GM23248 (cell line): ENCODE data around the gene NHLRC2. TPM values are rescaled to one million over a fixed set of nuclear protein-coding genes. Genes with fewer than 3 reads are reported as not detected.

Experiments used
- DNase-seq: peaks from one replicate; pipeline ENCODE4 v3.0.0-alpha.2; 2015
- H2AFZ ChIP-seq: fragments of 200-600 bp; sonication (generic); 2 replicates; pipeline ENCODE4 v1.6.1; 2016; ENCODE audit warnings: antibody characterized with exemption
- H3F3A ChIP-seq: fragments of 200-600 bp; sonication (generic); 2 replicates; pipeline ENCODE4 v1.6.1; 2016; ENCODE audit warnings: mild to moderate bottlenecking, antibody characterized with exemption, mixed run types; ENCODE audit not compliant: insufficient read depth
- H3K27ac ChIP-seq: fragments of 200-600 bp; sonication (generic); 2 replicates; pipeline ENCODE4 v1.5.1; 2016; ENCODE audit warnings: mild to moderate bottlenecking
- H3K27me3 ChIP-seq: fragments of 200-600 bp; sonication (generic); replicated peaks from 2 replicates; pipeline ENCODE4 v1.6.1; 2016; ENCODE audit warnings: mild to moderate bottlenecking; ENCODE audit not compliant: insufficient read depth
- H3K36me3 ChIP-seq: fragments of 200-600 bp; sonication (generic); 2 replicates; pipeline ENCODE4 v1.6.1; 2016; ENCODE audit warnings: low read depth, mild to moderate bottlenecking
- H3K4me1 ChIP-seq: fragments of 200-600 bp; sonication (generic); 2 replicates; pipeline ENCODE4 v1.6.1; 2016; ENCODE audit warnings: mild to moderate bottlenecking; ENCODE audit not compliant: insufficient read depth
- H3K4me2 ChIP-seq: fragments of 200-600 bp; sonication (generic); one replicate; pipeline ENCODE4 v1.6.1; 2016; ENCODE audit warnings: mild to moderate bottlenecking; ENCODE audit not compliant: unreplicated experiment
- H3K4me3 ChIP-seq: fragments of 200-600 bp; sonication (generic); 2 replicates; pipeline ENCODE4 v1.5.1; 2016; ENCODE audit warnings: mild to moderate bottlenecking
- H3K79me2 ChIP-seq: fragments of 200-600 bp; sonication (generic); 2 replicates; pipeline ENCODE4 v1.6.1; 2016; ENCODE audit warnings: mild to moderate bottlenecking; ENCODE audit not compliant: insufficient read depth
- H3K9ac ChIP-seq: fragments of 200-600 bp; sonication (generic); 2 replicates; pipeline ENCODE4 v1.6.1; 2016; ENCODE audit warnings: mild to moderate bottlenecking
- H3K9me2 ChIP-seq: fragments of 200-600 bp; sonication (generic); 2 replicates; pipeline ENCODE4 v1.6.1; 2016; ENCODE audit warnings: mixed run types, mild to moderate bottlenecking, moderate library complexity; ENCODE audit not compliant: insufficient read depth
- H3K9me3 ChIP-seq: fragments of 200-600 bp; sonication (generic); one replicate; pipeline ENCODE4 v1.6.1; 2017; ENCODE audit warnings: low read depth
- H4K20me1 ChIP-seq: fragments of 200-600 bp; sonication (generic); 2 replicates; pipeline ENCODE4 v1.6.0; 2016; ENCODE audit not compliant: insufficient read depth
- EZH2 ChIP-seq: fragments of 200-600 bp; sonication (generic); IDR thresholded peaks from 2 replicates; pipeline ENCODE4 v1.6.1; 2018; ENCODE audit warnings: antibody characterized with exemption, mild to moderate bottlenecking; ENCODE audit not compliant: insufficient read depth, poor library complexity, severe bottlenecking
- EZH2phosphoT487 ChIP-seq: fragments of 200-600 bp; sonication (generic); IDR thresholded peaks from 2 replicates; pipeline ENCODE4 v1.6.1; 2018; ENCODE audit warnings: antibody characterized with exemption, moderate library complexity, mild to moderate bottlenecking, low read depth; ENCODE audit not compliant: insufficient read depth
- WGBS, 2 experiments: methylation state at CpG; one replicate each; pipeline ENCODE4 v1.1.6; 2015 to 2017; ENCODE audit warnings: low lambda C conversion rate in 2 of 2, low coverage in 1 of 2; ENCODE audit errors: missing lambda C conversion rate in 2 of 2; 5-methylcytosine and 5-hydroxymethylcytosine counted together
- in situ Hi-C: fragments of 300-500 bp; cut with MboI; formaldehyde crosslinking; loops from 2 replicates; pipeline ENCODE4 v1.15.0; 2020
- polyA plus RNA-seq: library from polyadenylated mRNA; unstranded; fragments of >200 nt; fragmentation: Nextera tagmentation; extraction: Ambion mirVana; gene quantifications from 2 replicates; pipeline ENCODE4 v1.2.1, GENCODE V29; 2016
- total RNA-seq: library from RNA; depleted of rRNA; stranded (reverse); fragments of >200 nt; shearing (Covaris generic); gene quantifications from 2 replicates; pipeline ENCODE4 v1.2.3, GENCODE V29; 2014

NHLRC2 gene
- total and polyA plus RNA-seq, 2 experiments from 2014 or later, result 10.1 to 10.2 TPM

GRCh38 chr10:113889911-113890310, 35.5 kb downstream of the NHLRC2 start:
- H2AFZ ChIP-seq, result no peak overlapping the region
- no peaks in the 10 kb centered on the region for H3K9me2 ChIP-seq
- no peaks in the 10 kb centered on the region for H3K79me2 ChIP-seq
- H3K9me3 ChIP-seq, result no peaks in the 10 kb centered on the region
- in situ Hi-C loops, result no loop called here
- no peak overlapping the region for H3K9ac ChIP-seq
- H3K27me3 ChIP-seq, result no peaks in the 10 kb centered on the region
- H3K4me2 ChIP-seq, result no peak overlapping the region
- 0 out of 2 replicates have a peak, but pooled peaks cover 5% of the 10 kb centered on the region for H4K20me1 ChIP-seq
- H3K36me3 ChIP-seq, result peaks cover 16% of the 10 kb centered on the region; the same call in 1 of the 2 replicates
- 74 to 85% methylated on average over 2 of the region's 2 CpGs for WGBS, 2 experiments
- DNase-seq, result no peak
- TF ChIP-seq EZH2 (no peak), EZH2phosphoT487 (no peak)
- H3K27ac ChIP-seq, result no peak overlapping the region
- H3F3A ChIP-seq, result peaks cover 14% of the 10 kb centered on the region; the same call in 1 of the 2 replicates
- no peaks in the 10 kb centered on the region for H3K4me1 ChIP-seq
- H3K4me3 ChIP-seq, result no peak overlapping the region

GRCh38 chr10:113890769-113891168, 36.3 kb downstream of the NHLRC2 start:
- TF ChIP-seq EZH2phosphoT487 (no peak), EZH2 (no peak)

GRCh38 chr10:113891476-113891875, 37.0 kb downstream of the NHLRC2 start:
- no peak for DNase-seq
- Histone ChIP-seq H3K4me2 (no peak overlapping the region), H3K27me3 (no peaks in the 10 kb centered on the region), H3K27ac (no peak overlapping the region), H3F3A (peaks cover 14% of the 10 kb centered on the region; the same call in 1 of the 2 replicates), H3K9me2 (no peaks in the 10 kb centered on the region), H2AFZ (no peak overlapping the region), H3K79me2 (no peaks in the 10 kb centered on the region), H3K36me3 (peaks cover 5% of the 10 kb centered on the region; the same call in 1 of the 2 replicates), H4K20me1 (0 out of 2 replicates have a peak, but pooled peaks cover 5% of the 10 kb centered on the region), H3K4me1 (peaks cover 6% of the 10 kb centered on the region; the same call in 1 of the 2 replicates), H3K4me3 (no peak overlapping the region), H3K9me3 (no peaks in the 10 kb centered on the region), H3K9ac (no peak overlapping the region)
- in situ Hi-C loops, result no loop called here
- 54% methylated on average over 3 of the region's 3 CpGs for WGBS, 2 experiments
- no peak for TF ChIP-seq EZH2
- no peak for TF ChIP-seq EZH2phosphoT487

More at GRCh38 chr10:113890769-113891168, 36.3 kb downstream of the NHLRC2 start:
- no peak overlapping the region for H3K9ac ChIP-seq
- H3K36me3 ChIP-seq, result peaks cover 12% of the 10 kb centered on the region; the same call in 1 of the 2 replicates
- H3K79me2 ChIP-seq, result no peaks in the 10 kb centered on the region
- in situ Hi-C loops, result no loop called here
- 80 to 88% methylated on average over 4 of the region's 4 CpGs for WGBS, 2 experiments
- no peaks in the 10 kb centered on the region for H3K9me2 ChIP-seq
- peaks cover 14% of the 10 kb centered on the region; the same call in 1 of the 2 replicates for H3F3A ChIP-seq
- H4K20me1 ChIP-seq, result 0 out of 2 replicates have a peak, but pooled peaks cover 5% of the 10 kb centered on the region
- no peaks in the 10 kb centered on the region for H3K9me3 ChIP-seq
- DNase-seq, result no peak
- H3K4me1 ChIP-seq, result peaks cover 6% of the 10 kb centered on the region; the same call in 1 of the 2 replicates
- no peaks in the 10 kb centered on the region for H3K27me3 ChIP-seq
- no peak overlapping the region for H3K4me2 ChIP-seq
- H3K27ac ChIP-seq, result no peak overlapping the region
- no peak overlapping the region for H2AFZ ChIP-seq
- no peak overlapping the region for H3K4me3 ChIP-seq

GRCh38 chr10:113893570-113893969, 39.1 kb downstream of the NHLRC2 start:
- WGBS, 2 experiments, result 93 to 94% methylated on average over 2 of the region's 2 CpGs

GRCh38 chr10:113894581-113894980, 40.1 kb downstream of the NHLRC2 start:
- Histone ChIP-seq H3K9me3 (no peaks in the 10 kb centered on the region), H3K27me3 (no peaks in the 10 kb centered on the region), H3K4me1 (peaks cover 6% of the 10 kb centered on the region; the same call in 1 of the 2 replicates), H3K79me2 (no peaks in the 10 kb centered on the region), H3K9me2 (no peaks in the 10 kb centered on the region), H3F3A (peaks cover 14% of the 10 kb centered on the region; the same call in 1 of the 2 replicates), H4K20me1 (0 out of 2 replicates have a peak, but pooled peaks cover 5% of the 10 kb centered on the region), H3K4me3 (no peak overlapping the region), H3K4me2 (no peak overlapping the region), H3K27ac (no peak overlapping the region), H3K9ac (no peak overlapping the region), H3K36me3 (no peaks in the 10 kb centered on the region), H2AFZ (no peak overlapping the region)
- in situ Hi-C loops, result no loop called here
- TF ChIP-seq EZH2, result no peak
- TF ChIP-seq EZH2phosphoT487, result no peak
- no peak for DNase-seq
- WGBS, 2 experiments, result 98 to 100% methylated on average over 1 of the region's 1 CpG

More at GRCh38 chr10:113893570-113893969, 39.1 kb downstream of the NHLRC2 start:
- TF ChIP-seq EZH2phosphoT487, result no peak
- TF ChIP-seq EZH2, result no peak
- DNase-seq, result no peak
- H3K9ac ChIP-seq, result no peak overlapping the region
- no peaks in the 10 kb centered on the region for H3K9me3 ChIP-seq
- no peak overlapping the region for H3K4me2 ChIP-seq
- no peaks in the 10 kb centered on the region for H3K36me3 ChIP-seq
- no peak overlapping the region for H3K4me3 ChIP-seq
- H4K20me1 ChIP-seq, result 0 out of 2 replicates have a peak, but pooled peaks cover 5% of the 10 kb centered on the region
- no peak overlapping the region for H3K27ac ChIP-seq
- H3K4me1 ChIP-seq, result peaks cover 6% of the 10 kb centered on the region; the same call in 1 of the 2 replicates
- peaks cover 14% of the 10 kb centered on the region; the same call in 1 of the 2 replicates for H3F3A ChIP-seq
- no peaks in the 10 kb centered on the region for H3K79me2 ChIP-seq
- H3K9me2 ChIP-seq, result no peaks in the 10 kb centered on the region
- no peaks in the 10 kb centered on the region for H3K27me3 ChIP-seq
- in situ Hi-C loops, result no loop called here
- H2AFZ ChIP-seq, result no peak overlapping the region
